ENCODE results near the gene JAM3.

DNA sequence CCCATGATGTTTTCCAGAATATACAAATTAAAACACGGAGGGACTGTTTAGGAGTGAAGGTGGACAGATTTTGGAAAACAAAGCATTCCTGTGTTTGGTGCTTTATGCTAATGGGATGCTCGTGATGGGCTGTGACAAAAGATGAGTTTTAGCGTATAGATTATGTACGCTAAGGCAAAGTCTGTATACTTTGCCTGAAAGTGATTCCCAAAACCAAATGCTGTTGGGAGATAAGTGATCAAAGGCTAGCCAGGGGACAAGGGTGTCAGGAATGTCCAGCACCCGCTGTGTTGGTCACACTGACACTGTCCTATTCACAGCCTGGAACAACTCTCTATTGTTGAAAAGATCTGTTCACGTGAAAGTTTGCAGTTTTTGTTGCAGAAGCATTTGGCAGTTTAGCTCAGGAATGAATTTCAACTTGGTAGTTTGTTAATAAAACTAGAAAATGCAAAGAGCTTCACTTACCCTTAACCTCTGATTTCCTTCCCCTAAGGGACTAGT, 1.5 kb downstream of the JAM3 start:
- TF ChIP-seq ZNF274 (IDR thresholded peaks at IDR 0.05; ENCODE audit: low read depth, low read length) (no peak), YY1 (IDR thresholded peaks at IDR 0.05; ENCODE audit: insufficient read depth, insufficient read length) (no peak)
